Spinal cord (tissue), 10 donors: ENCODE data around the gene PEX1. TPM values are rescaled to one million over a fixed set of nuclear protein-coding genes. Genes with fewer than 3 reads are reported as not detected.
"Not testable (repeated sequence)": the region's sequence is repeated elsewhere in the genome, so short reads cannot be mapped to it uniquely, and the experiment has no call there.

Experiments
- DNase-seq, 6 donors: peaks; one replicate each; pipeline versions ENCODE4 v3.0.0 to v3.0.0-alpha.2; 2013 to 2015; ENCODE audit warnings: low spot score in 6 of 6, low read depth in 4 of 6
- H3K27ac ChIP-seq: one replicate; pipeline ENCODE4 v1.5.1; 2013; ENCODE audit warnings: low read depth, low read length, control low read depth
- H3K27me3 ChIP-seq: one replicate; pipeline ENCODE4 v1.6.1; 2013; ENCODE audit warnings: low read length; ENCODE audit not compliant: control insufficient read depth, insufficient read depth
- H3K36me3 ChIP-seq: one replicate; pipeline ENCODE4 v1.6.1; 2013; ENCODE audit warnings: low read length; ENCODE audit not compliant: control insufficient read depth, insufficient read depth
- H3K4me1 ChIP-seq: one replicate; pipeline ENCODE4 v1.6.1; 2013; ENCODE audit warnings: low read length; ENCODE audit not compliant: control insufficient read depth, insufficient read depth
- H3K4me3 ChIP-seq: one replicate; pipeline ENCODE4 v1.5.1; 2013; ENCODE audit warnings: low read depth, low read length, control low read depth
- H3K9me3 ChIP-seq: one replicate; pipeline ENCODE4 v1.6.1; 2013; ENCODE audit warnings: low read length; ENCODE audit not compliant: control insufficient read depth, insufficient read depth
- WGBS: methylation state at CpG from one replicate; pipeline ENCODE4 v1.1.5; 2013; ENCODE audit warnings: missing lambda C conversion rate; ENCODE audit not compliant: insufficient coverage; 5-methylcytosine and 5-hydroxymethylcytosine counted together
- polyA plus RNA-seq, 2 donors: library from polyadenylated mRNA; unstranded; fragments of 120-200 nt; gene quantifications; one replicate each; pipeline ENCODE4 v1.2.1, GENCODE V29; 2013; ENCODE audit not compliant: insufficient read length in 2 of 2
- total RNA-seq, 2 donors: library from RNA; depleted of rRNA in 1 of 2; stranded (reverse); fragments of 120-200 nt in 1 of 2; fragments of >200 nt in 1 of 2; gene quantifications; one replicate each; pipeline versions ENCODE4 v1.2.3 to v1.2.4, GENCODE V29; 2013 to 2014
- donor health status: healthy.

Gene PEX1
- total and polyA plus RNA-seq, 4 donors: 27.3 to 46.4 (median 36.1) TPM

DNA sequence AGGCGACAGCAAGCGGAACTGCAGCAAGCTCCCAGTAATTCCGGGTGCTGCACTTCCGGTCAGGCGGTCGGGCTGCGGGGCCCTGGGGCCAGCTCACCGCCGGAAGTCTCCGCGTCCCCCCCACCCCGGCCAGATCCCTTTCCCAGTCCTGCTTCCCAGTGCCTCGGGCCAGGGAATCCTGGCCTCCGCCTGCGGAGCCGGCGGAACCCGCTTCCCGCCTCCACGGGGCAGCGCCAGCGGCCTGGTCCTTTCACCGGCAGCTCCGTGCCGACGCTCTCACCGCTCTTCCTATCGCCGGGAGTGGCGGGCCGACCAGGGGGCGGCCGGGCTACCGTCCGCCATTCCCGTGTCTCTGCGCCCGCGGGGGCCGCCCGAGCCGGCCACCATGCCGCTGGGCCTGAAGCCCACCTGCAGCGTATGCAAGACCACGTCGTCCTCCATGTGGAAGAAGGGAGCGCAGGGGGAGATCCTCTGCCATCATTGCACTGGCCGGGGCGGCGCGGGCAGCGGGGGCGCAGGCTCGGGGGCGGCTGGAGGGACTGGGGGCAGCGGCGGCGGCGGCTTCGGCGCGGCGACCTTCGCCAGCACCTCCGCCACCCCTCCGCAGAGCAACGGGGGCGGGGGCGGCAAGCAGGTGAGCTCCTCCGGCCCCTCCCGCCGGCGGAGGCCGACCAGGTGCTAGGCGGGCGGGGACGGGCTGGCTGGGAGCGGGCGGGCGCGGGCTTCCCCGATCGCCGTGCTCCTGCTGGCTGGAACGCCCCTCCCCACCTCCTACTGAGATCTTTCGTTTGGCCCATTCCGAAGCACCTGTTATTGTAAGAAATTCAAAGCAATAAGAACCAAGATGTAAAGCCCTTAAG, 80.7 kb downstream of the PEX1 start, which contains the start of gene GATAD1:
Gene GATAD1, plus strand, starts transcription at position 138 of the 860 bp plus-strand sequence. Its CDS starts 248 bp downstream, at position 386.
- H3K9me3 ChIP-seq: no peaks in the 10 kb centered on the region
- no peaks in the 10 kb centered on the region for H3K27me3 ChIP-seq
- under 1% methylated on average over 87 of the region's 87 CpGs for WGBS
- H3K4me1 ChIP-seq: peaks cover 4% of the 10 kb centered on the region
- H3K27ac ChIP-seq: peak within 1 kb of the TSS; percentile 76
- peaks cover 10% of the 10 kb centered on the region for H3K36me3 ChIP-seq
- peak within 1 kb of the TSS; percentile 68 for H3K4me3 ChIP-seq
- DNase-seq: peak in 5 of 6 donors; percentile 71 to 98 (median 89)

DNA sequence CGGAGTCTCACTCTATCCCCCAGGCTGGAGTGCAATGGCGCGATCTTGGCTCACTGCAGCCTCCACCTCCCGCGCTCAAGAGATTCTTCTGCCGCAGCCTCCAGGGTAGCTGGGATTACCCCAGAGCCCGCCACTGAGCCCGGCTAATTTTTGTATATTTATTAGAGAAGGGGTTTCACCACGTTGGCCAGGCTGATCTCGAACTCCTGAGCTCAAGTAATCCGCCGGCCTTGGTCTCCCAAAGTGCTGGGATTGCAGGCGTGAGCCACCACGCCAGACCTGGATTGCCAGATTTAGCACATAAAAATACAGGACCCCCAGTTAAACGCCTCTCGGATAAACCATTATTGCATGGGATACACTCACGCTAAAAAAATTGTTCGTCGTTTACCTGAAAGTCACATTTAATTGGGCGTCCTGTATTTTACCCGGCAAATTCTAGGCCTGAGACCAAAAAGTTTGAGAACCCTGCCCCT, 81.4 kb downstream of the PEX1 start:
- no peaks in the 10 kb centered on the region for H3K27me3 ChIP-seq
- WGBS: 40% methylated on average over 14 of the region's 21 CpGs
- peaks cover 4% of the 10 kb centered on the region for H3K4me1 ChIP-seq
- peaks cover 5% of the 10 kb centered on the region for H3K36me3 ChIP-seq
- H3K9me3 ChIP-seq: no peaks in the 10 kb centered on the region
- no peak overlapping the region for H3K27ac ChIP-seq
- peak in 1 of 6 donors; percentile 77 for DNase-seq
- H3K4me3 ChIP-seq: peak overlapping the region; percentile 68

DNA sequence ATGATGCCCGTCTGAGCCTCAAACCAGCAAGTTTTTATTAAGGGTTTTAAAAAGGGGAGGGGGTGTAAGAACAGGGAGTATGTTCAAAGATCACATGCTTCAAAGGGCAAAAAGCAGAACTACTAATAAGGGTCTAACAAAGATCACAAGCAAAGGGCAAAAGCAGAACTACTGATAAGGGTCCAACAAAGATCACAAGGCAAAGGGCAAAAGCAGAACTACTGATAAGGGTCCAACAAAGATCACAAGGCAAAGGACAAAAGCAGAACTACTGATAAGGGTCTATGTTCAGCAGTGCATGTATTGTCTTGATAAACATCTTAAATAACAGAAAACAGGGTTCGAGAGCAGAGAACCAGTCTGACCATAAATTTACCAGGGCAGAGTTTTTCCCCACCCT, 85.6 kb downstream of the PEX1 start:
- not testable (repeated sequence) for DNase-seq, H3K4me1 ChIP-seq, H3K9me3 ChIP-seq, H3K36me3 ChIP-seq, H3K27me3 ChIP-seq, H3K4me3 ChIP-seq, H3K27ac ChIP-seq
- 100% methylated on average over 1 of the region's 2 CpGs for WGBS

DNA sequence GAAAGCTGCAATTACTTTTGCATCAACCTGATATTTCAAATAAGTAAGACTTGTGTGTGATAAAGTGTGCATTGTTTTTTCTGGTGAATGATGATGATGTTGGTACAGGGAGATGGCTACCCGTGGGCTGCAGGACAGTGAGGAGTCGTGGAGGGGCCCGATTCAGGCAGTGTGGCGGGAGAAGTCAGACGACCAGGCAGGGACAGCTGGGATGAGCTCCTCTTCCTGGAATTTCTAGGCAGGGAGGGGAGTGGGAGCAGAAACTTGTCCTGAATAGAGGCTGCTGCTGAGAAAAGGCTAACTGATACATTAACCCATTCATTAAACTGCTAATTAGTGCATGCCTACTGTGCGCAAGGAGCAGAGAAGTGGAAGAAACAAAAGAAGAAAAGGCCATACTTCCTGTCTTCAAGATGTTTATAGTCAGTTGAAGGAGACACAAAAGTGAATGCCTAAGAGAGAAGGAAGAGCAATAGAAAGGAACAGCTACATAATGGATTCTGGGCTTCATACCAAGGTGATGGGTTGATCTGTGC, 90.3 kb downstream of the PEX1 start:
- H3K27me3 ChIP-seq: no peaks in the 10 kb centered on the region
- DNase-seq: no peak
- no peak overlapping the region for H3K4me3 ChIP-seq
- WGBS: 88% methylated on average over 4 of the region's 6 CpGs
- no peaks in the 10 kb centered on the region for H3K9me3 ChIP-seq
- H3K4me1 ChIP-seq: no peaks in the 10 kb centered on the region
- no peak overlapping the region for H3K27ac ChIP-seq
- H3K36me3 ChIP-seq: no peaks in the 10 kb centered on the region

Other genes starting within 250 kb of the PEX1 start
- 10 to 100 TPM; 38.7 to 43.2 TPM for gene GATAD1, start 81.0 kb downstream of the PEX1 start, total RNA-seq
- 10 to 100 TPM; 27.6 to 39.8 TPM for gene GATAD1, start 81.0 kb downstream of the PEX1 start, polyA plus RNA-seq
- under 1 TPM in 1 of 2 donors, not detected in 1; 0.11 TPM for gene ERVW-1, start 50.6 kb downstream of the PEX1 start, total RNA-seq
- gene ERVW-1, start 50.6 kb downstream of the PEX1 start, polyA plus RNA-seq: 1 to 10 TPM; 1.7 to 1.8 TPM
- 10 to 100 TPM; 15.9 to 20.6 TPM for gene RBM48, start 275 bp upstream of the PEX1 start, total RNA-seq
- 10 to 100 TPM; 17.6 to 18.6 TPM for gene RBM48, start 275 bp upstream of the PEX1 start, polyA plus RNA-seq
- gene FAM133B, start 61.9 kb upstream of the PEX1 start, total RNA-seq: 10 to 100 TPM; 33.1 to 33.7 TPM
- 10 to 100 TPM; 31.3 to 32.9 TPM for gene FAM133B, start 61.9 kb upstream of the PEX1 start, polyA plus RNA-seq